ENCODE measurements around the gene SKIC3.

SKIC3 gene

DNA sequence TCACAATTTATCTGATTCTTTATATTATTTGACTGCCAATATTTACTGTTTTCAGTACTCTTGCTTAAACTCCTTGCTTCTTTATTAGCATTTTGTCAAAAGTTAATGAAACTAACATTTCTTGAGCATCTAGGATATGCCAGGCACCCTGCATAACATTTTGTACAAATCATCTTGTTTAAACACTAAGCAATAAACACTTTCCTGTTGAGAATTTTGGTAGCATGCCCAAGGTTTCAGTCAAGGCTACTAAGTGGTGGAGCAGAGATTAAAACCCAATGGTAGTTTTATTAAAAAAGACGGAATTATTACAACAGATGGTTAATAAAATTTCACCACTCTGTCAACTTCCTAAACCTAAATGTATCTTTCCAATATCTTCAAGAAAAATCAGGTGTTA is 43.2 kb downstream of the SKIC3 start:
- H3K4me2 ChIP-seq (ENCODE audit: low read depth, low read length): no peak overlapping the region
- TF ChIP-seq CTCF (IDR thresholded peaks at IDR 0.05; ENCODE audit: low read length) (no peak), EZH2 (optimal IDR thresholded peaks at IDR 0.05; ENCODE audit: low read depth, low read length) (no peak), EZH2phosphoT487 (IDR thresholded peaks at IDR 0.05; ENCODE audit: low read length) (no peak)
- H3K9ac ChIP-seq (ENCODE audit: low read length): no peak overlapping the region
- no peaks in the 10 kb centered on the region for H3K9me3 ChIP-seq (replicated peaks; ENCODE audit: insufficient read depth, low read length)
- H3K9me2 ChIP-seq (replicated peaks; ENCODE audit: insufficient read depth, low read length): no peaks in the 10 kb centered on the region
- DNase-seq: no peak
- H3K4me3 ChIP-seq (ENCODE audit: low read length): no peak overlapping the region
- H3K27ac ChIP-seq (ENCODE audit: low read length): no peak overlapping the region
- H3K27me3 ChIP-seq (replicated peaks; ENCODE audit: insufficient read depth, low read length): no peaks in the 10 kb centered on the region
- H3F3A ChIP-seq (ENCODE audit: insufficient read depth, low read length): no peaks in the 10 kb centered on the region
- no peaks in the 10 kb centered on the region for H4K20me1 ChIP-seq (ENCODE audit: insufficient read depth, low read length)
- H2AFZ ChIP-seq (ENCODE audit: low read length): no peak overlapping the region
- no peaks in the 10 kb centered on the region for H3K4me1 ChIP-seq (ENCODE audit: low read length)
- no peaks in the 10 kb centered on the region for H3K79me2 ChIP-seq (ENCODE audit: low read length)
- H3K36me3 ChIP-seq (replicated peaks; ENCODE audit: insufficient read depth, low read length): peaks cover 14% of the 10 kb centered on the region; the same call in 1 of the 2 replicates

DNA sequence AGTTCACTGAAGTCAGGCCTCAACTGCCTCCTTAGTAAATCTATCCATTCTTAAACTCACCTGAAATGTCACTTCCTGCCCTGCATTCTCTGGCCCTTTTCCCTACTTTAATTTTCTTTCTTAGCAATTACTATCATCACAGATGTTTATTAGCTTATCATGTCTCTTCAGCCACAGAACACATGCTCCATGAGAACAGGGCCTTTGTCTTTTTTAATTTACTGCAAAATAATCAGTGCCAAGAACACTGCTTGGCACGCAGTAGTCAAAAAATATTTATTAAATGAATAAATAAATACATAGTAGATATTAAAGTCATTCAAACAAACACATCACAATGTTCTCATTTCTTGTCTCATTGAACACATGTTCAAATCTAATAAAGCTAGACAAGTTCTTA is 46.2 kb downstream of the SKIC3 start:
- H3K36me3 ChIP-seq (replicated peaks; ENCODE audit: insufficient read depth, low read length): peaks cover 11% of the 10 kb centered on the region; the same call in 1 of the 2 replicates

More for the DNA sequence above, 46.2 kb downstream of the SKIC3 start:
- no peaks in the 10 kb centered on the region for H3K79me2 ChIP-seq (ENCODE audit: low read length)
- H3K27me3 ChIP-seq (replicated peaks; ENCODE audit: insufficient read depth, low read length): no peaks in the 10 kb centered on the region
- H3K4me2 ChIP-seq (ENCODE audit: low read depth, low read length): no peak overlapping the region
- no peak overlapping the region for H2AFZ ChIP-seq (ENCODE audit: low read length)
- no peaks in the 10 kb centered on the region for H3F3A ChIP-seq (ENCODE audit: insufficient read depth, low read length)
- H3K9ac ChIP-seq (ENCODE audit: low read length): no peak overlapping the region
- no peaks in the 10 kb centered on the region for H3K9me2 ChIP-seq (replicated peaks; ENCODE audit: insufficient read depth, low read length)
- H3K4me1 ChIP-seq (ENCODE audit: low read length): no peaks in the 10 kb centered on the region
- H3K4me3 ChIP-seq (ENCODE audit: low read length): no peak overlapping the region
- H3K9me3 ChIP-seq (replicated peaks; ENCODE audit: insufficient read depth, low read length): no peaks in the 10 kb centered on the region
- H4K20me1 ChIP-seq (ENCODE audit: insufficient read depth, low read length): no peaks in the 10 kb centered on the region
- no peak for TF ChIP-seq EZH2phosphoT487 (IDR thresholded peaks at IDR 0.05; ENCODE audit: low read length)
- no peak for TF ChIP-seq EZH2 (optimal IDR thresholded peaks at IDR 0.05; ENCODE audit: low read depth, low read length)
- no peak for TF ChIP-seq CTCF (IDR thresholded peaks at IDR 0.05; ENCODE audit: low read length)
- no peak for DNase-seq
- no peak overlapping the region for H3K27ac ChIP-seq (ENCODE audit: low read length)

Measured in MM.1S (cell line).